B cell (primary cell): Measurements from ENCODE around the gene DPP10.

Source experiments
- CTCF ChIP-seq: fragments of 200-600 bp; IDR thresholded peaks from one replicate; pipeline ENCODE4 v1.8.0; 2022; ENCODE audit warnings: antibody characterized with exemption, mild to moderate bottlenecking
- EZH2 ChIP-seq: IDR thresholded peaks from 2 replicates; pipeline ENCODE4 v1.6.1; 2012; ENCODE audit warnings: borderline replicate concordance, low read depth, mild to moderate bottlenecking, moderate library complexity, low read length; ENCODE audit not compliant: insufficient read depth, poor library complexity, severe bottlenecking

- TF ChIP-seq CTCF (no peak), EZH2 (no peak)
Observed at GRCh38 chr2:115481842-115482241, 1039.4 kb downstream of the DPP10 start.
